K562 (cell line): ENCODE data around the gene UBXN10. TPM values are rescaled to one million over a fixed set of nuclear protein-coding genes. Genes with fewer than 3 reads are reported as not detected.

ENCODE experiments used
- ATAC-seq: fragments of 200-7000 bp; cut with Tn5 transposase; 3 replicates; pipeline ENCODE4 v1.9.1; 2020; ENCODE audit warnings: moderate library complexity
- BruUV-seq: library from RNA; stranded (reverse); fragments of 400-500 nt; replicated peaks from 2 replicates; lab custom pipeline; 2021; lab: Mats Ljungman, UMichigan
- CTCF ChIA-PET: fragments of 300-600 bp; formaldehyde crosslinking; extraction: SDS; loops from one replicate; lab custom pipeline; 2021; ENCODE audit warnings: low intra/inter-chr PET ratio; lab: Yijun Ruan, JAX
- POLR2A ChIA-PET: fragments of 300-600, 350-650 bp; sonication (Branson Sonifier 250); formaldehyde crosslinking; extraction: SDS; loops from one replicate; lab custom pipeline; 2021; ENCODE audit warnings: antibody characterized with exemption, inconsistent platforms; lab: Yijun Ruan, JAX
- DNase-seq, 4 experiments: peaks; one replicate each; pipeline versions ENCODE4 v3.0.0 to v3.0.0-alpha.2; 2011 to 2018; ENCODE audit warnings: low spot score in 3 of 4, mixed read lengths in 3 of 4; ENCODE audit errors: extremely low read depth in 1 of 4
- FAIRE-seq: peaks from 2 replicates; lab custom pipeline; 2011; peaks lifted over from hg19 to GRCh38; lab: Jason Lieb, UNC
- H2AFZ ChIP-seq: 2 replicates; pipeline ENCODE4 v1.6.0; 2011; ENCODE audit warnings: low read depth, low read length, control low read depth, inconsistent platforms
- H3K27ac ChIP-seq: fragments of 200-600 bp; 3 replicates; pipeline ENCODE4 v1.8.0; 2011; ENCODE audit warnings: low read depth, mild to moderate bottlenecking, control low read depth, inconsistent platforms, low read length, moderate library complexity, mixed read lengths; ENCODE audit errors: extremely low read depth
- H3K27me3 ChIP-seq, 2 experiments: fragments of 300-600 bp in 1 of 2; 2 replicates in 1 of 2; 3 replicates in 1 of 2; pipeline versions ENCODE4 v1.6.0 to v1.8.0; 2011; ENCODE audit warnings: inconsistent platforms in 2 of 2, low read length in 2 of 2, mild to moderate bottlenecking in 1 of 2, mixed read lengths in 1 of 2, moderate library complexity in 1 of 2; ENCODE audit not compliant: control insufficient read depth in 2 of 2, insufficient read depth in 2 of 2
- H3K36me3 ChIP-seq: fragments of 300-600 bp; 3 replicates; pipeline ENCODE4 v1.8.0; 2011; ENCODE audit warnings: mild to moderate bottlenecking, low read length, inconsistent platforms; ENCODE audit not compliant: control insufficient read depth, insufficient read depth
- H3K4me1 ChIP-seq, 2 experiments: fragments of 200-600 bp in 1 of 2; replicated peaks in 1 of 2; 2 replicates in 1 of 2; 3 replicates in 1 of 2; pipeline versions ENCODE4 v1.5.1 to v1.8.0; 2011; ENCODE audit warnings: inconsistent platforms in 2 of 2, low read length in 2 of 2, mild to moderate bottlenecking in 1 of 2, mixed read lengths in 1 of 2, moderate library complexity in 1 of 2; ENCODE audit not compliant: control insufficient read depth in 2 of 2, insufficient read depth in 2 of 2
- H3K4me2 ChIP-seq: 2 replicates; pipeline ENCODE4 v1.6.1; 2011; ENCODE audit warnings: low read length, control low read depth, inconsistent platforms, mixed read lengths; ENCODE audit not compliant: insufficient read depth
- H3K4me3 ChIP-seq: fragments of 200-600 bp; sonication (generic), shearing (Covaris generic); 2 replicates; pipeline ENCODE4 v1.5.1; 2016; ENCODE audit warnings: control low read depth, inconsistent platforms
- H3K79me2 ChIP-seq: fragments of 200-600 bp; 3 replicates; pipeline ENCODE4 v1.8.0; 2011; ENCODE audit warnings: low read length, inconsistent platforms; ENCODE audit not compliant: control insufficient read depth, insufficient read depth
- H3K9ac ChIP-seq, 2 experiments: 2 replicates each; pipeline versions ENCODE4 v1.6.0 to v1.6.1; 2011; ENCODE audit warnings: low read depth in 2 of 2, low read length in 2 of 2, control low read depth in 1 of 2, inconsistent platforms in 1 of 2, mild to moderate bottlenecking in 1 of 2, mixed read lengths in 1 of 2; ENCODE audit not compliant: insufficient read depth in 1 of 2
- H3K9me1 ChIP-seq: one replicate; pipeline ENCODE4 v1.6.0; 2011; ENCODE audit warnings: inconsistent platforms, mild to moderate bottlenecking, low read length, moderate library complexity; ENCODE audit not compliant: control insufficient read depth, insufficient read depth
- H3K9me3 ChIP-seq: replicated peaks from 2 replicates; pipeline ENCODE4 v1.5.1; 2011; ENCODE audit warnings: low read depth, low read length, inconsistent platforms; ENCODE audit not compliant: control insufficient read depth, insufficient read depth
- H4K20me1 ChIP-seq: replicated peaks from 2 replicates; pipeline ENCODE4 v1.6.1; 2011; ENCODE audit warnings: low read length, inconsistent platforms, mixed read lengths; ENCODE audit not compliant: control insufficient read depth, insufficient read depth
- CAMTA2 ChIP-seq: fragments of 250-450 bp; sonication (Bioruptor Pico); conservative IDR thresholded peaks from 2 replicates; pipeline ENCODE4 v1.5.1; 2022
- FOXP4 ChIP-seq: sonication (generic); formaldehyde crosslinking; IDR thresholded peaks from 2 replicates; pipeline ENCODE4 v1.8.0; 2022; ENCODE audit warnings: mild to moderate bottlenecking, missing genetic modification reagents, borderline replicate concordance
- WGBS: fragments of 100-300 bp; shearing (Covaris generic); methylation state at CpG from one replicate; pipeline ENCODE4 v1.1.6; 2016; ENCODE audit warnings: low coverage, mixed read lengths; ENCODE audit not compliant: insufficient coverage; ENCODE audit errors: missing lambda C conversion rate; 5-methylcytosine and 5-hydroxymethylcytosine counted together
- in situ Hi-C: fragments of 300-500 bp; cut with MboI; formaldehyde crosslinking; loops from 4 replicates; pipeline ENCODE4 v1.15.0; 2018; ENCODE audit warnings: inconsistent platforms, mixed read lengths
- intact Hi-C: fragments of 100-400 bp; cut with micrococcal nuclease; formaldehyde crosslinking; loops from 2 replicates; pipeline ENCODE4 v1.14.2; 2022
- polyA plus RNA-seq, 8 experiments: library from polyadenylated mRNA; depleted of rRNA in 4 of 8; stranded (reverse) in 5 of 8; unstranded in 3 of 8; fragments of >200 nt; fragmentation: Nextera tagmentation in 2 of 8; fragmentation: Illumina TruSeq in 1 of 8; extraction: Ambion mirVana in 2 of 8; extraction: Trizol in 1 of 8; gene quantifications; 2 replicates each; pipeline versions ENCODE4 v1.2.1 to v1.2.3, GENCODE V29; 2011 to 2014; ENCODE audit warnings: inconsistent platforms in 1 of 8, missing spikeins in 1 of 8
- total RNA-seq, 7 experiments: library from RNA; depleted of rRNA in 6 of 7; stranded (reverse); fragments of >200 nt in 6 of 7; fragmentation: Illumina TruSeq in 2 of 7; extraction: Trizol in 2 of 7; gene quantifications; 2 replicates each; pipeline versions ENCODE4 v1.2.1 to v1.2.3, GENCODE V29; 2011 to 2021; ENCODE audit warnings: low replicate concordance in 1 of 7

Gene UBXN10
- total and polyA plus RNA-seq, 9 of the 15 experiments (the other 6 are each of a cell fraction or from before 2014, with no cell fraction given) = 10.7 to 17.7 (median 13.6) TPM

GRCh38 chr1:20211511-20211931 lies 25.6 kb downstream of the UBXN10 start:
- WGBS = 41% methylated on average over 4 of the region's 4 CpGs
- ATAC-seq (no peak; the same call in 2 of the 3 replicates), DNase-seq (no peak), FAIRE-seq (no peak)
- H3K4me1 ChIP-seq = peaks cover 21 to 23% of the 10 kb centered on the region in 2 experiments
- H3K9me1 ChIP-seq = no peaks in the 10 kb centered on the region
- no peak overlapping the region for H3K4me2 ChIP-seq
- TF ChIP-seq CAMTA2 (CRISPR knock-in tag) (no peak), FOXP4 (CRISPR knock-in tag) (no peak)
- BruUV-seq = no TSS peak
- H3K9ac ChIP-seq = no peak overlapping the region
- H3K79me2 ChIP-seq = no peaks in the 10 kb centered on the region
- H3K4me3 ChIP-seq = no peak overlapping the region
- in situ Hi-C loops (loop anchor here (10.0 kb wide), 1 partner anchor 283 kb away; no protein-coding TSS in a partner anchor), intact Hi-C loops (loop anchor here (10.0 kb wide), 1 partner anchor 93 kb away; no protein-coding TSS in a partner anchor)
- peaks cover 0 to 14% of the 10 kb centered on the region in 2 experiments; a peak in 3 of 5 replicates for H3K27me3 ChIP-seq
- 0 out of 2 replicates have a peak, but pooled peaks cover 3% of the 10 kb centered on the region for H3K9me3 ChIP-seq
- POLR2A ChIA-PET = no interaction called here
- H3K27ac ChIP-seq = no peak overlapping the region
- H3K36me3 ChIP-seq = no peaks in the 10 kb centered on the region
- H2AFZ ChIP-seq = peak overlapping the region; percentile 83
- CTCF ChIA-PET = interaction anchor here (1.9 kb wide), 1 partner anchor 282 kb away, joined by 8 read pairs; no protein-coding TSS in a partner anchor
- H4K20me1 ChIP-seq = no peaks in the 10 kb centered on the region
